ENCODE measurements around the gene MAPK10. TPM values are rescaled to one million over a fixed set of nuclear protein-coding genes. Genes with fewer than 3 reads are reported as not detected.

Gene MAPK10
- total RNA-seq, 4 donors from 2014 or later = 4.1 to 50.0 (median 9.4) TPM

DNA sequence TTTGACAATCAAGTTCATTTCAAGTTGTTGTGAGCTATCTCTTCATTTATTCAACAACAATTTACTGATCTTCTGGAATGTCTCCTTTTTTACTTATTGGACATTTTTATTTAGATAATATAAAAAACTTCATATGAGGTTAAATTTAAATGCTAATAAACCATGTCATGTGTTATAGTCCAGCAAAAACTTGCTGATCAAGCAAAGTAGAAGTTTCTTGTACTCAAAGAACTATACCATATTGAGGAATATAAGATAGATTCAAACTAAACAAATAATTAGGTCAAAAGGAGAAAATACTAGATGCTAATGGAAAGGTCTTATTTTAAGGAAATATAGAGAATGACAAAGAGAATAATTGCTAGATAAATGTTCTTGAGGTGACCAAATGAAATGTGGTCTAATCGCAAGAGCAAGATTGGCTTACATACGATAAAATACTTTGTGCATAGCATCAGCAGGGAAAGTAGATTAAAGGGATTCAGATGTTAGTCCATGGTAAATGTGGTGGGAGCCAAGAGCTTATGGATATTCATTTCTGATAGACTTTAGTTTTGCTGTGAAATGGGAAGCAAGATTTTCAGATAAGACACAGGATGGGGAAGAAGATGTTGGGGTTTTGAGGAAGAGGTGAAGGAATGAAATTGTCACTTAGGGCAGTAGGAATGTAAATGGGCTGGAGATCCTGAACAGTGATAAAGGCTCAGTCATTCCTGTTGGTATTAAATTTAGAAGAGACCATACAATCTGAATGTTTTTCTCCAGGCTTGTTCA is 229.5 kb downstream of the MAPK10 start:
- Histone ChIP-seq H3K4me3 (no peak overlapping the region), H3K27ac (no peak overlapping the region), H3K36me3 (no peaks in the 10 kb centered on the region), H3K4me1 (no peaks in the 10 kb centered on the region), H3K27me3 (no peaks in the 10 kb centered on the region), H3K9me3 (no peaks in the 10 kb centered on the region)
- WGBS, 2 donors (ENCODE audit: low coverage in 1 of 2) = 95 to 96% methylated on average over 2 of the region's 2 CpGs
- TF ChIP-seq POLR2AphosphoS5 (IDR thresholded peaks at IDR 0.05) (no peak), POLR2A (IDR thresholded peaks at IDR 0.05) (no peak), EP300 (IDR thresholded peaks at IDR 0.05; ENCODE audit: low read depth) (no peak), CTCF (IDR thresholded peaks at IDR 0.05) (no peak)
- intact Hi-C loops (cut with DNase I; ENCODE audit: low total_unique reads) (no loop called here), in situ Hi-C loops (cut with MboI; ENCODE audit: low pct_ligation_motif_present in 1 of 4, low pct_unique_long_range_greater_than_20kb in 1 of 4, low sequenced_read_pairs in 3 of 4) (no loop called here)
- DNase-seq = no peak

DNA sequence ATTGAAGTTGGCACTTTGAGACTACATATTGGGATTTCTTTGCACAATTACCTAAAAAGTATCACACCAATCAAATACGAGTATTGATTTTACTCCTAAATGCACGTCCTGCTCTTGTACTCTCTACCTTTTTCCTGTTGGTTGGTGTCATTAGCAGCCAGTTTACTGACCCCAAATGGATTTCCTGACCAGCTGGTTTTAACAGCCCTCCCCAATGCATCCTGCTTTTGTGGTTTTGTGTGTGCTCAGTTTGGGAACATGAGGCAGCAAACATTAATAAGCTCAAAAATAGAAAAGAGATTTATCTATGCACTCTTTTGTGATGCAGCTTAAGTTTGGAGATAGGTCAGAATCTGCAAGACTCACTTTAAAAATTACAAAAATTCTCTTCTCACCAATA is 230.3 kb downstream of the MAPK10 start:
- no peaks in the 10 kb centered on the region for H3K9me3 ChIP-seq
- no peaks in the 10 kb centered on the region for H3K27me3 ChIP-seq
- no peak overlapping the region for H3K27ac ChIP-seq
- no peak for DNase-seq
- in situ Hi-C loops (cut with MboI; ENCODE audit: low pct_ligation_motif_present in 1 of 4, low pct_unique_long_range_greater_than_20kb in 1 of 4, low sequenced_read_pairs in 3 of 4) (no loop called here), intact Hi-C loops (cut with DNase I; ENCODE audit: low total_unique reads) (no loop called here)
- 36 to 53% methylated on average over 2 of the region's 2 CpGs for WGBS, 2 donors (ENCODE audit: low coverage in 1 of 2)
- H3K4me1 ChIP-seq = no peaks in the 10 kb centered on the region
- no peak for TF ChIP-seq EP300 (IDR thresholded peaks at IDR 0.05; ENCODE audit: low read depth)
- TF ChIP-seq CTCF (IDR thresholded peaks at IDR 0.05) = no peak
- no peak for TF ChIP-seq POLR2AphosphoS5 (IDR thresholded peaks at IDR 0.05)
- TF ChIP-seq POLR2A (IDR thresholded peaks at IDR 0.05) = no peak
- H3K36me3 ChIP-seq = no peaks in the 10 kb centered on the region
- H3K4me3 ChIP-seq = no peak overlapping the region

- in situ Hi-C loops (cut with MboI; ENCODE audit: low pct_ligation_motif_present in 1 of 4, low pct_unique_long_range_greater_than_20kb in 1 of 4, low sequenced_read_pairs in 3 of 4) = no loop called here
These were observed 237.4 kb downstream of the MAPK10 start for GRCh38 chr4:86122404-86122803.

DNA sequence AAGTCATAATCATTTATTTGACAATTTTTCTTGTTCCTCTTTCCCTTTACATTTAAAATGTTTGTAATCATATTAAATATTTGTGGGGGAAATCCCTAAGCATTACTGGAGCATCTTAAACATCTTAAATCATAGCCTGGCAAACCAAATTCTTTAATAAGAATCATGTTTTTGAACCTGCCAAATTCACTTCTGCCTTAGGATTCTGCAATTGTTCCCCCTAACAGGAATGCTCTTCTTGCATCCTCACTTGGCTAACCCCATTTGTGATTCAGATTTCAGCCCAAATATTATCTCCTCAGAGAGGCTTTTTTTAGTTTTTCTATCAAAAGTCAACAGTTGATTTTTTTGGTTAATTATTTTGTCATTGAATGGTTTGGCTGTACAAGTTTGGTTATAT is 241.1 kb downstream of the MAPK10 start:
- TF ChIP-seq POLR2AphosphoS5 (IDR thresholded peaks at IDR 0.05) = no peak
- no peak for TF ChIP-seq CTCF (IDR thresholded peaks at IDR 0.05)
- no peak for TF ChIP-seq POLR2A (IDR thresholded peaks at IDR 0.05)
- TF ChIP-seq EP300 (IDR thresholded peaks at IDR 0.05; ENCODE audit: low read depth) = no peak
- no peak overlapping the region for H3K27ac ChIP-seq
- in situ Hi-C loops (cut with MboI; ENCODE audit: low pct_ligation_motif_present in 1 of 4, low pct_unique_long_range_greater_than_20kb in 1 of 4, low sequenced_read_pairs in 3 of 4) = no loop called here

More at GRCh38 chr4:86122404-86122803, 237.4 kb downstream of the MAPK10 start:
- Histone ChIP-seq H3K4me1 (no peaks in the 10 kb centered on the region), H3K27ac (no peak overlapping the region), H3K27me3 (no peaks in the 10 kb centered on the region), H3K36me3 (no peaks in the 10 kb centered on the region), H3K9me3 (no peaks in the 10 kb centered on the region), H3K4me3 (no peak overlapping the region)
- no peak for TF ChIP-seq EP300 (IDR thresholded peaks at IDR 0.05; ENCODE audit: low read depth)
- no peak for TF ChIP-seq POLR2A (IDR thresholded peaks at IDR 0.05)
- TF ChIP-seq POLR2AphosphoS5 (IDR thresholded peaks at IDR 0.05) = no peak
- no peak for TF ChIP-seq CTCF (IDR thresholded peaks at IDR 0.05)
- DNase-seq = no peak
- intact Hi-C loops (cut with DNase I; ENCODE audit: low total_unique reads) = no loop called here

More for the DNA sequence above, 241.1 kb downstream of the MAPK10 start:
- Histone ChIP-seq H3K9me3 (no peaks in the 10 kb centered on the region), H3K4me3 (no peak overlapping the region), H3K27me3 (no peaks in the 10 kb centered on the region), H3K36me3 (no peaks in the 10 kb centered on the region), H3K4me1 (no peaks in the 10 kb centered on the region)
- intact Hi-C loops (cut with DNase I; ENCODE audit: low total_unique reads) = no loop called here
- DNase-seq = no peak
